D721Med (cell line): ENCODE measurements around the gene TBC1D5.

ENCODE experiments used
- DNase-seq: peaks from one replicate; pipeline ENCODE4 v3.0.0; 2011; ENCODE audit warnings: low spot score; ENCODE audit not compliant: insufficient read length
- FAIRE-seq: peaks from 2 replicates; lab custom pipeline; 2011; peaks lifted over from hg19 to GRCh38; lab: Jason Lieb, UNC
- TF ChIP-seq, protein P1 (sequence below): IDR thresholded peaks from 2 replicates; pipeline ENCODE4 v1.5.1; 2012; ENCODE audit warnings: mild to moderate bottlenecking, control low read depth; ENCODE audit not compliant: insufficient read depth; ENCODE audit errors: missing control alignments

The TBC1D5 gene

DNA sequence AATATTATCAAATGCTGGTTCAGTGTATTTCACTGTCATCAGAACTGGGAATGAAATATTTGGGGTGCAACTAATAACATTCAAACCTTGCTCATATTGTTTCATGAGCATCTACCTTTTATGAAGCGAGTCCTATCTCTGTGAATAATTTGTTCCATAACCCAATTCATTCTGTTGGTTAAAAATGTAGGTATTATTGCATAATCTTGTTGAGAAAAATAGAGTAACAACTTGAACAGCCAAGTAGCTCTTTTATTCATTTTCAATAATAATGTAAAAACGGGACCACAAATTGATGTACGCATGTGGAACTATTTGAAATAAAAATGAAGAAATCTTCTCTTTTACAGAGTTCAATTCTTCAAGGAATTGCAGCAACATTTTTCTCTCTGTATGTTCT lies 30.1 kb upstream of the TBC1D5 start:
- DNase-seq (no peak), FAIRE-seq (no peak)
- TF ChIP-seq, protein P1, sequence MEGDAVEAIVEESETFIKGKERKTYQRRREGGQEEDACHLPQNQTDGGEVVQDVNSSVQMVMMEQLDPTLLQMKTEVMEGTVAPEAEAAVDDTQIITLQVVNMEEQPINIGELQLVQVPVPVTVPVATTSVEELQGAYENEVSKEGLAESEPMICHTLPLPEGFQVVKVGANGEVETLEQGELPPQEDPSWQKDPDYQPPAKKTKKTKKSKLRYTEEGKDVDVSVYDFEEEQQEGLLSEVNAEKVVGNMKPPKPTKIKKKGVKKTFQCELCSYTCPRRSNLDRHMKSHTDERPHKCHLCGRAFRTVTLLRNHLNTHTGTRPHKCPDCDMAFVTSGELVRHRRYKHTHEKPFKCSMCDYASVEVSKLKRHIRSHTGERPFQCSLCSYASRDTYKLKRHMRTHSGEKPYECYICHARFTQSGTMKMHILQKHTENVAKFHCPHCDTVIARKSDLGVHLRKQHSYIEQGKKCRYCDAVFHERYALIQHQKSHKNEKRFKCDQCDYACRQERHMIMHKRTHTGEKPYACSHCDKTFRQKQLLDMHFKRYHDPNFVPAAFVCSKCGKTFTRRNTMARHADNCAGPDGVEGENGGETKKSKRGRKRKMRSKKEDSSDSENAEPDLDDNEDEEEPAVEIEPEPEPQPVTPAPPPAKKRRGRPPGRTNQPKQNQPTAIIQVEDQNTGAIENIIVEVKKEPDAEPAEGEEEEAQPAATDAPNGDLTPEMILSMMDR = no peak

DNA sequence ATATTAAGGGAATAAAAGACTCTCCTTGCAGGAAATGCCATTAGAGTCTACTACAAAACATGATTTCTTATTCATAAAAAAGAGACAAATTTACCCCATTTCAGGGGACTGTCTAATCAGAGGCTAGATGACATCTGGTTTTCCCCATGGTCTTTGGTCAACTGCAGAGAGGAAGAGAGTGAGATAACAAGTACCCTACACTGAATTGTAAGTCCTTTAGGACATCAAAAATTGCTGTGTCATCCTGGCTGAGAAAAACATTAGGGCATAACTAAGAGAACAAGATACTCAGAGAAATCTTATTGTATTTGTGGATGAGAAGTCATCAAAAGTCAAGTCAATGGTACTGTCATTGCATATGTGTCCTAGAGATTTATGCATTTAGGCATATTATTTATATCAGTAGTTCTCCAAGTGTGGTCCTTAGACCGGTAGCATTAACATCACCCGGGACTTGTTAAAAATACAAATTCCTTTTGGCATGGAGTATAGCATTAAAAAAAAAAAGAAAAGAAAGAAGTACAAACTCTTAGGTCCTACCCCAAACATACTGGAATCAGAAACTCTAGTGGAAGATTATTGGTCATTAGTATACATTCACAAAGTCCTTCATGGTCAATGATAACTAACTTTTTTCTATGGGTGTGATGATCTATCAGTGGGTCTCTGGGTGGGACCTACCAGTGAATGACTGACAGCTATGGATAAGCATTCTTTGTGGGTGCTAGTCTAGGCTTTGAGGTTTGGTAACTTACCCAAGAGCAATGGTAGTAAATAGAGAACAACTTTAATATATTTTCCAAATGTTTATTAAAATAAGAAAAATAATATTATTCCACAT lies 29.0 kb upstream of the TBC1D5 start:
- TF ChIP-seq, protein P1 = no peak
- DNase-seq (no peak), FAIRE-seq (no peak)

DNA sequence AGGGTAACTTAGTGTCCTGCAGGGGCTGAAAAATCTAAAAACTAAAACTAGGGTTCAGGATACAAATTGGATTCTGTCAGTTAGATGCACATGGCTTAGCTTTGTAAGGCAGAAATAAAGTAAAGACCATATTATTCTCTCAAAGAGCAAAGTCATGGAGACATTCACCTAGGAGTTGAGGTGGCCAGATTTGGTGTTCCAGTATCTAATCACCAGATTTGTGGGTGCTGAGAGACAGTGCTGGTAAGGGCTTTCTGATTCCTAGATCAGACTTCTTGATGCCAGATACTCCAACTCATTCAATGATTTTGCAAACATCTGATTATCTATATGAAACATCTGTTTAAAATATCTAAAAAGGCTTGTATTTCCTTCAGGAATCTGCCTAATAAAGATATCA lies 28.3 kb upstream of the TBC1D5 start:
- TF ChIP-seq, protein P1 = no peak
- FAIRE-seq = no peak
- no peak for DNase-seq

DNA sequence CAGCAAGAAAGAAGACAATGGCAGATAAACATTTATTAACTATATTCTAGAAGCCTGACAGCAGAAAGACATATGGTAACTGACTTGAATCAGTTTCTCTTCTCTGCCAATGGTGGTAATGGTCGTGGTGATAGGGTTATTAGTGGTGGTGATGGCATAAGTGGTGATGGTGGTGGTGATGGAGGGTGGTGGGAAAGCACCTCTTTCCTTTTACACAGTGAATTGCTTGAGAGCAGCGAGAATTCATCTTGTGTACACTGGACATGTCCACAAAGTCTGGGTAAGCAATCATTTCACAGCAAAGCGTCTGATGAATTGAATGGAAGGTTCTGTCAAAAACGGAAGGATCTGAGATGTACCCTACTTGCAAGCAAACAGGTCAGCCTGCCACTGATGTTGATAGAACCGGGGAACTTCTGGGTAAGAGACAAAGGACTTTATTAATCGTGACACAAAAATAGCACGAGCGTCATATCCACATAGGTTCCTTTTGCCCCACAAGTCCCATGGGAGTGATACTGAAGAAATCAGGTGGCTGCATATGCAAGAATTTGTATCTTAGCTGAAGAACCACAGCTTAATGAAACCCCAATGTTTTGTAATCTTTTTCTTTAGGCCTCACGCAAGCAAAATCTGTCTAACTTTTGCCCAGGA lies 23.5 kb upstream of the TBC1D5 start:
- DNase-seq = no peak
- TF ChIP-seq, protein P1 = no peak
- no peak for FAIRE-seq

DNA sequence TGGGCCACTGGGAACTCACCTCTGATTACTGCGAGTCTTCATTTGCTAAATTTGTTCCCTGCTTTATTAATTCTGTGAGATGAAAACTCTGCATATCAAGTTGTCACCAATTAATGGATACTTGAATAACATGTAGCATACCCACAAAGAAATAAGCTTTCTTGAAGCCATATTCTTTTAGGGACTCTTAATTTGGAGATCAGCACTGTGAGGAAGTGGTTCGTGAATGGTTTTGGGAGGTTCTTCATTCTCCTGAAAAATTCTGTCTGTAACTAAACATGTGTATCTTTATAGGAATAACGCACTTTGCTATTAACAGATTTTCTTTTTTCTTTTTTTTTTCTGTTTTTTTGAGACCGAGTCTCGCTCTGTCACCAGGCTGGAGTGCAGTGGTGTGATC lies 19.1 kb upstream of the TBC1D5 start:
- TF ChIP-seq, protein P1 = no peak
- DNase-seq = no peak
- no peak for FAIRE-seq

- no peak for DNase-seq
Observed at GRCh38 chr3:17759901-17760300, 17.5 kb upstream of the TBC1D5 start.

More at GRCh38 chr3:17759901-17760300, 17.5 kb upstream of the TBC1D5 start:
- TF ChIP-seq, protein P1 = no peak
- FAIRE-seq = no peak
